Mucosa of stomach (tissue), 1 donor: ENCODE results near the gene FHL1.

Experiments used
- H3K27me3 ChIP-seq: one replicate; pipeline ENCODE4 v1.7.0; 2013; ENCODE audit warnings: mild to moderate bottlenecking, low read length; ENCODE audit not compliant: control insufficient read depth, insufficient read depth
- H3K36me3 ChIP-seq: one replicate; pipeline ENCODE4 v1.7.0; 2013; ENCODE audit warnings: low read length; ENCODE audit not compliant: control insufficient read depth, insufficient read depth
- H3K4me1 ChIP-seq: one replicate; pipeline ENCODE4 v1.7.0; 2013; ENCODE audit warnings: mild to moderate bottlenecking, low read length; ENCODE audit not compliant: control insufficient read depth, insufficient read depth
- H3K4me3 ChIP-seq: one replicate; pipeline ENCODE4 v1.7.0; 2013; ENCODE audit warnings: low read length
- H3K9ac ChIP-seq: one replicate; pipeline ENCODE4 v1.7.0; 2013; ENCODE audit warnings: mild to moderate bottlenecking, low read length, moderate library complexity
- H3K9me3 ChIP-seq: one replicate; pipeline ENCODE4 v1.7.0; 2013; ENCODE audit warnings: mild to moderate bottlenecking, low read length, moderate library complexity; ENCODE audit not compliant: control insufficient read depth
- donor health status: Pancreatic carcinoma.

Gene FHL1

GRCh38 chrX:136171420-136171819 is 24.1 kb downstream of the FHL1 start:
- peaks cover 14% of the 10 kb centered on the region for H3K4me1 ChIP-seq
- no peaks in the 10 kb centered on the region for H3K9me3 ChIP-seq
- no peak overlapping the region for H3K4me3 ChIP-seq
- no peak overlapping the region for H3K9ac ChIP-seq
- no peaks in the 10 kb centered on the region for H3K36me3 ChIP-seq
- H3K27me3 ChIP-seq = no peaks in the 10 kb centered on the region

GRCh38 chrX:136176399-136176825 is 29.1 kb downstream of the FHL1 start:
- no peaks in the 10 kb centered on the region for H3K27me3 ChIP-seq
- no peak overlapping the region for H3K4me3 ChIP-seq
- H3K9me3 ChIP-seq = no peaks in the 10 kb centered on the region
- no peaks in the 10 kb centered on the region for H3K36me3 ChIP-seq
- H3K9ac ChIP-seq = no peak overlapping the region
- H3K4me1 ChIP-seq = peaks cover 7% of the 10 kb centered on the region

- H3K4me1 ChIP-seq = peaks cover 7% of the 10 kb centered on the region
These were observed 31.8 kb downstream of the FHL1 start for GRCh38 chrX:136179133-136179532.

GRCh38 chrX:136182414-136182813 is 35.1 kb downstream of the FHL1 start:
- Histone ChIP-seq H3K36me3 (no peaks in the 10 kb centered on the region), H3K27me3 (no peaks in the 10 kb centered on the region), H3K4me3 (no peak overlapping the region), H3K9ac (no peak overlapping the region), H3K4me1 (no peaks in the 10 kb centered on the region), H3K9me3 (no peaks in the 10 kb centered on the region)

More at GRCh38 chrX:136179133-136179532, 31.8 kb downstream of the FHL1 start:
- H3K9me3 ChIP-seq = no peaks in the 10 kb centered on the region
- no peaks in the 10 kb centered on the region for H3K36me3 ChIP-seq
- H3K27me3 ChIP-seq = no peaks in the 10 kb centered on the region
- H3K9ac ChIP-seq = no peak overlapping the region
- no peak overlapping the region for H3K4me3 ChIP-seq

GRCh38 chrX:136183172-136183571 is 35.8 kb downstream of the FHL1 start:
- H3K27me3 ChIP-seq = no peaks in the 10 kb centered on the region
- no peak overlapping the region for H3K4me3 ChIP-seq
- no peaks in the 10 kb centered on the region for H3K36me3 ChIP-seq
- no peaks in the 10 kb centered on the region for H3K4me1 ChIP-seq
- H3K9me3 ChIP-seq = no peaks in the 10 kb centered on the region
- H3K9ac ChIP-seq = no peak overlapping the region

- Histone ChIP-seq H3K9me3 (no peaks in the 10 kb centered on the region), H3K36me3 (no peaks in the 10 kb centered on the region), H3K4me1 (no peaks in the 10 kb centered on the region), H3K9ac (no peak overlapping the region), H3K27me3 (no peaks in the 10 kb centered on the region), H3K4me3 (no peak overlapping the region)
These were observed 36.6 kb downstream of the FHL1 start for GRCh38 chrX:136183917-136184316.

- no peak overlapping the region for H3K4me3 ChIP-seq
- H3K9me3 ChIP-seq = no peaks in the 10 kb centered on the region
- no peaks in the 10 kb centered on the region for H3K27me3 ChIP-seq
- H3K4me1 ChIP-seq = peaks cover 15% of the 10 kb centered on the region
- H3K36me3 ChIP-seq = no peaks in the 10 kb centered on the region
- no peak overlapping the region for H3K9ac ChIP-seq
These were observed 38.2 kb downstream of the FHL1 start for GRCh38 chrX:136185401-136186022.

GRCh38 chrX:136186023-136186413 is 38.7 kb downstream of the FHL1 start:
- Histone ChIP-seq H3K9ac (no peak overlapping the region), H3K4me1 (peaks cover 20% of the 10 kb centered on the region), H3K9me3 (no peaks in the 10 kb centered on the region), H3K27me3 (no peaks in the 10 kb centered on the region), H3K4me3 (no peak overlapping the region), H3K36me3 (no peaks in the 10 kb centered on the region)

- H3K9ac ChIP-seq = no peak overlapping the region
- peaks cover 39% of the 10 kb centered on the region for H3K4me1 ChIP-seq
- no peaks in the 10 kb centered on the region for H3K36me3 ChIP-seq
- no peaks in the 10 kb centered on the region for H3K9me3 ChIP-seq
- H3K4me3 ChIP-seq = no peak overlapping the region
- H3K27me3 ChIP-seq = no peaks in the 10 kb centered on the region
These were observed 41.9 kb downstream of the FHL1 start for GRCh38 chrX:136189222-136189621.

- Histone ChIP-seq H3K9ac (no peak overlapping the region), H3K27me3 (no peaks in the 10 kb centered on the region), H3K9me3 (no peaks in the 10 kb centered on the region), H3K4me1 (peaks cover 45% of the 10 kb centered on the region), H3K36me3 (no peaks in the 10 kb centered on the region), H3K4me3 (no peak overlapping the region)
These were observed 42.8 kb downstream of the FHL1 start for GRCh38 chrX:136190038-136190713.

GRCh38 chrX:136191171-136191570 is 43.8 kb downstream of the FHL1 start:
- no peak overlapping the region for H3K9ac ChIP-seq
- H3K4me1 ChIP-seq = peaks cover 51% of the 10 kb centered on the region
- H3K4me3 ChIP-seq = no peak overlapping the region
- H3K27me3 ChIP-seq = no peaks in the 10 kb centered on the region
- no peaks in the 10 kb centered on the region for H3K36me3 ChIP-seq
- no peaks in the 10 kb centered on the region for H3K9me3 ChIP-seq

GRCh38 chrX:136192135-136192534 is 44.8 kb downstream of the FHL1 start:
- Histone ChIP-seq H3K4me3 (no peak overlapping the region), H3K4me1 (peaks cover 59% of the 10 kb centered on the region), H3K36me3 (no peaks in the 10 kb centered on the region), H3K9ac (no peak overlapping the region), H3K27me3 (no peaks in the 10 kb centered on the region), H3K9me3 (no peaks in the 10 kb centered on the region)
